Endodermal cell (in vitro differentiated cells): ENCODE results near the gene SYNCRIP. TPM values are rescaled to one million over a fixed set of nuclear protein-coding genes. Genes with fewer than 3 reads are reported as not detected.
"Not testable (repeated sequence)": the region's sequence is repeated elsewhere in the genome, so short reads cannot be mapped to it uniquely, and the experiment has no call there.

ENCODE experiments used
- DNase-seq: peaks from one replicate; pipeline ENCODE4 v3.0.0-alpha.2; 2017
- H3K27ac ChIP-seq: 2 replicates; pipeline ENCODE4 v1.5.1; 2013; ENCODE audit warnings: mild to moderate bottlenecking, low read depth, low read length, moderate library complexity
- H3K27me3 ChIP-seq: 2 replicates; pipeline ENCODE4 v1.6.1; 2013; ENCODE audit warnings: mild to moderate bottlenecking, low read length, moderate library complexity; ENCODE audit not compliant: insufficient read depth, control insufficient read depth, poor library complexity, severe bottlenecking
- H3K36me3 ChIP-seq: 2 replicates; pipeline ENCODE4 v1.7.0; 2013; ENCODE audit warnings: mild to moderate bottlenecking, low read length, moderate library complexity; ENCODE audit not compliant: control insufficient read depth, insufficient read depth
- H3K4me1 ChIP-seq: one replicate; pipeline ENCODE4 v1.7.0; 2013; ENCODE audit warnings: low read length; ENCODE audit not compliant: control insufficient read depth, insufficient read depth
- H3K4me3 ChIP-seq: 2 replicates; pipeline ENCODE4 v1.5.1; 2013; ENCODE audit warnings: mild to moderate bottlenecking, low read length, moderate library complexity
- H3K9ac ChIP-seq: 2 replicates; pipeline ENCODE4 v1.6.1; 2013; ENCODE audit warnings: mild to moderate bottlenecking, low read length, moderate library complexity; ENCODE audit not compliant: poor library complexity, severe bottlenecking; ENCODE audit errors: extremely low read depth
- H3K9me3 ChIP-seq: 2 replicates; pipeline ENCODE4 v1.6.1; 2013; ENCODE audit warnings: mild to moderate bottlenecking, low read length, moderate library complexity; ENCODE audit not compliant: control insufficient read depth
- H3K27ac Mint-ChIP-seq: 2 replicates; pipeline ENCODE4 v1.8.0; 2020; ENCODE audit warnings: mixed read lengths
- H3K27me3 Mint-ChIP-seq: 2 replicates; pipeline ENCODE4 v1.8.0; 2021; ENCODE audit warnings: mild to moderate bottlenecking, mixed read lengths; ENCODE audit not compliant: insufficient read depth
- H3K36me3 Mint-ChIP-seq: 2 replicates; pipeline ENCODE4 v1.8.0; 2020; ENCODE audit warnings: low read depth, mixed read lengths
- H3K4me1 Mint-ChIP-seq: 2 replicates; pipeline ENCODE4 v1.8.0; 2020; ENCODE audit warnings: mixed read lengths
- H3K4me3 Mint-ChIP-seq: 2 replicates; pipeline ENCODE4 v1.8.0; 2020; ENCODE audit warnings: mild to moderate bottlenecking, moderate library complexity, mixed read lengths
- H3K9me3 Mint-ChIP-seq: 2 replicates; pipeline ENCODE4 v1.8.0; 2020; ENCODE audit warnings: mild to moderate bottlenecking, mixed read lengths
- CTCF ChIP-seq: fragments of 200-600 bp; sonication (generic); conservative IDR thresholded peaks from 2 replicates; pipeline ENCODE4 v1.5.0; 2021; ENCODE audit warnings: antibody characterized with exemption, mild to moderate bottlenecking
- WGBS, 2 experiments: methylation state at CpG; one replicate each; pipeline versions ENCODE4 v1.1.5 to v1.1.7; 2013; ENCODE audit warnings: missing lambda C conversion rate in 2 of 2, mixed read lengths in 1 of 2; ENCODE audit not compliant: insufficient coverage in 1 of 2, insufficient read length in 1 of 2; 5-methylcytosine and 5-hydroxymethylcytosine counted together
- total RNA-seq, 2 donors: library from RNA; stranded (reverse); fragmentation: NEBNext Ultra II Directional in 1 of 2; extraction: Animal tissue kit (Norgen Biotek cat#: 25700) in 1 of 2; gene quantifications; 2 replicates in 1 of 2; 3 replicates in 1 of 2; pipeline ENCODE4 v1.2.1, GENCODE V29; 2021

Gene SYNCRIP
- total RNA-seq, 2 donors from 2014 or later = 121 to 123 TPM

GRCh38 chr6:85685713-85686112 lies 43.0 kb upstream of the SYNCRIP start:
- Mint-ChIP-seq H3K36me3 (no peaks in the 10 kb centered on the region), H3K27ac (no peak overlapping the region), H3K27me3 (no peaks in the 10 kb centered on the region), H3K4me1 (peaks cover 2% of the 10 kb centered on the region), H3K9me3 (peaks cover 2% of the 10 kb centered on the region), H3K4me3 (no peak overlapping the region)
- no peak overlapping the region for H3K27ac ChIP-seq
- no peaks in the 10 kb centered on the region for H3K36me3 ChIP-seq
- no peak overlapping the region for H3K9ac ChIP-seq
- no peaks in the 10 kb centered on the region for H3K27me3 ChIP-seq
- TF ChIP-seq CTCF = no peak
- peaks cover 5% of the 10 kb centered on the region for H3K9me3 ChIP-seq
- H3K4me3 ChIP-seq = no peak overlapping the region
- 89 to 100% methylated on average over 2 to 4 of the region's 4 CpGs for WGBS, 2 experiments
- no peak for DNase-seq
- H3K4me1 ChIP-seq = no peaks in the 10 kb centered on the region

GRCh38 chr6:85684809-85685171 lies 42.1 kb upstream of the SYNCRIP start:
- H3K4me3 Mint-ChIP-seq = no peak overlapping the region
- no peaks in the 10 kb centered on the region for H3K36me3 Mint-ChIP-seq
- H3K9me3 ChIP-seq = peaks cover 5% of the 10 kb centered on the region
- no peak overlapping the region for H3K27ac Mint-ChIP-seq
- H3K4me3 ChIP-seq = no peak overlapping the region
- no peaks in the 10 kb centered on the region for H3K27me3 Mint-ChIP-seq
- no peak for TF ChIP-seq CTCF
- no peak overlapping the region for H3K27ac ChIP-seq
- WGBS, 2 experiments = 86 to 97% methylated on average over 1 to 2 of the region's 2 CpGs
- H3K4me1 ChIP-seq = no peaks in the 10 kb centered on the region
- peaks cover 2% of the 10 kb centered on the region for H3K9me3 Mint-ChIP-seq
- no peak for DNase-seq
- no peak overlapping the region for H3K9ac ChIP-seq
- no peaks in the 10 kb centered on the region for H3K36me3 ChIP-seq
- H3K4me1 Mint-ChIP-seq = peaks cover 5% of the 10 kb centered on the region
- H3K27me3 ChIP-seq = no peaks in the 10 kb centered on the region

- no peak for DNase-seq
- Histone ChIP-seq H3K4me1 (no peaks in the 10 kb centered on the region), H3K9ac (no peak overlapping the region), H3K27me3 (no peaks in the 10 kb centered on the region), H3K36me3 (no peaks in the 10 kb centered on the region), H3K27ac (no peak overlapping the region), H3K9me3 (peaks cover 5% of the 10 kb centered on the region), H3K4me3 (no peak overlapping the region)
- Mint-ChIP-seq H3K36me3 (no peaks in the 10 kb centered on the region), H3K4me3 (no peak overlapping the region), H3K4me1 (peaks cover 7% of the 10 kb centered on the region), H3K27ac (no peak overlapping the region), H3K27me3 (no peaks in the 10 kb centered on the region), H3K9me3 (peaks cover 2% of the 10 kb centered on the region)
- WGBS, 2 experiments = 46 to 47% methylated on average over 2 of the region's 2 CpGs
- no peak for TF ChIP-seq CTCF
These were observed 41.6 kb upstream of the SYNCRIP start for GRCh38 chr6:85684133-85684808.

- H3K36me3 ChIP-seq, H3K4me1 ChIP-seq, H3K27me3 Mint-ChIP-seq, H3K4me3 Mint-ChIP-seq, H3K9ac ChIP-seq, H3K27me3 ChIP-seq, H3K27ac Mint-ChIP-seq, H3K9me3 ChIP-seq, H3K9me3 Mint-ChIP-seq, H3K4me3 ChIP-seq, H3K27ac ChIP-seq, DNase-seq, H3K4me1 Mint-ChIP-seq: not testable (repeated sequence)
- peaks cover 15% of the 10 kb centered on the region for H3K36me3 Mint-ChIP-seq
- WGBS, 2 experiments = 83 to 90% methylated on average over 3 to 4 of the region's 4 CpGs
These were observed 39.2 kb upstream of the SYNCRIP start for GRCh38 chr6:85681899-85682298.
